HG02571 (cell line): Measurements from ENCODE around the gene AP2A1.

ENCODE experiments used
- ATAC-seq: cut with Tn5 transposase; IDR thresholded peaks from one replicate; pipeline ENCODE4 v1.9.1; 2021; ENCODE audit warnings: mild to moderate bottlenecking, moderate library complexity; ENCODE audit not compliant: unreplicated experiment

The AP2A1 gene

GRCh38 chr19:49766007-49766929, 533 bp upstream of the AP2A1 start:
- ATAC-seq, result peak; percentile 91

- ATAC-seq, result no peak
These were observed 580 bp downstream of the AP2A1 start for GRCh38 chr19:49767381-49767780.

GRCh38 chr19:49767967-49768581, 1.3 kb downstream of the AP2A1 start:
- ATAC-seq, result no peak

- ATAC-seq, result no peak
These were observed 3.7 kb downstream of the AP2A1 start for GRCh38 chr19:49770529-49770928.

- ATAC-seq, result no peak
These were observed 4.9 kb downstream of the AP2A1 start for GRCh38 chr19:49771674-49772139.

- no peak for ATAC-seq
These were observed 6.1 kb downstream of the AP2A1 start for GRCh38 chr19:49772850-49773432.

- ATAC-seq, result no peak
These were observed 7.0 kb downstream of the AP2A1 start for GRCh38 chr19:49773663-49774350.

- no peak for ATAC-seq
These were observed 8.2 kb downstream of the AP2A1 start for GRCh38 chr19:49774969-49775368.

- no peak for ATAC-seq
These were observed 9.1 kb downstream of the AP2A1 start for GRCh38 chr19:49775742-49776370.

GRCh38 chr19:49776371-49776764, 9.6 kb downstream of the AP2A1 start:
- ATAC-seq, result no peak

GRCh38 chr19:49779731-49780555, 13.1 kb downstream of the AP2A1 start:
- ATAC-seq, result no peak

GRCh38 chr19:49780861-49781260, 14.1 kb downstream of the AP2A1 start:
- no peak for ATAC-seq

- no peak for ATAC-seq
These were observed 14.6 kb downstream of the AP2A1 start for GRCh38 chr19:49781394-49781793.

GRCh38 chr19:49782515-49782914, 15.7 kb downstream of the AP2A1 start:
- ATAC-seq, result no peak

- ATAC-seq, result no peak
These were observed 19.6 kb downstream of the AP2A1 start for GRCh38 chr19:49786376-49786820.

GRCh38 chr19:49787746-49788145, 20.9 kb downstream of the AP2A1 start:
- no peak for ATAC-seq

- no peak for ATAC-seq
These were observed 22.1 kb downstream of the AP2A1 start for GRCh38 chr19:49788857-49789256.

GRCh38 chr19:49790866-49791265, 24.1 kb downstream of the AP2A1 start:
- ATAC-seq, result no peak

GRCh38 chr19:49791776-49792445, 25.1 kb downstream of the AP2A1 start:
- no peak for ATAC-seq
